Hematopoietic multipotent progenitor cell treated with erythropoietin and hydrocortisone succinate and interleukin-3 and kit ligand, for 17 days (in vitro differentiated cells): ENCODE results near the gene GHR.
"Not testable (repeated sequence)": the region's sequence is repeated elsewhere in the genome, so short reads cannot be mapped to it uniquely, and the experiment has no call there.

Experiments used
- DNase-seq: peaks from one replicate; pipeline ENCODE4 v3.0.0-alpha.2; 2015; ENCODE audit warnings: low spot score

Gene GHR

DNA sequence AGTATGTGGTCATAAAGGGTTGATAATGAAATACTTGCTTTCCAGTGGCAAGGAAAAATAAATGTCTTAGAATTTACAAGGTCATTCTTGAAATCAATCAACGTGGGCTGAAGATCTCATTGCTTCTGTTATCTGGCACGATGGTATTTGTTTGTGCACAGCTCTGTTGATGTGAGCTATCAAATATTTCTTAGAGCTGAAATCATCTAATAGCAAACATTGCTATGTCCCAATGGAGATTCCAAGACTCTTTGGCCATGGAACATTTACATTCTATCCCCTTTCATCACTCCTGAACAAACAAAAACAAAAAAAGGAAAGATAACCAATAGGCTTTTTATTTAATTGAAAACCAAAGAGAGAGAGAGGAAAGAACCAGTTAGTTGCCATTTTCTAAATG lies 221.9 kb downstream of the GHR start:
- no peak for DNase-seq

DNA sequence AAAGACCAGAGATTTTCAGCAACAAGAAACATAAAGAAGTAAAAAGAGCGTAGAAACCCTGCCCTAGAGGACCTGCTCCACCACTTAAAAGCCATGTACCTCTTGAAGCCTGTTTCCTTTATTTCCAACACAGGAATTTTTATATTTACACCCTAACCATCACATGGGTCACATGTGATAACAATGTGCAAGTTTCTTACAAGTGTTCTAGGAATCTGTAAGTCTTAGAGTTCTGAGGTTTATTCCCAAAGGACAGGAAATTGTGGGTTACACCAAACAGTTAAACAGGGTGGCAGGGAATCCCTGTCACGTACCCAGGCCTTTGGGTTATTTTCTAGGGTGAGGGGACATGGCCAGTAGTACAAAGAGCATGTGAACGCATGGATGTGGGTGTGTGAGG lies 224.8 kb downstream of the GHR start:
- no peak for DNase-seq

DNA sequence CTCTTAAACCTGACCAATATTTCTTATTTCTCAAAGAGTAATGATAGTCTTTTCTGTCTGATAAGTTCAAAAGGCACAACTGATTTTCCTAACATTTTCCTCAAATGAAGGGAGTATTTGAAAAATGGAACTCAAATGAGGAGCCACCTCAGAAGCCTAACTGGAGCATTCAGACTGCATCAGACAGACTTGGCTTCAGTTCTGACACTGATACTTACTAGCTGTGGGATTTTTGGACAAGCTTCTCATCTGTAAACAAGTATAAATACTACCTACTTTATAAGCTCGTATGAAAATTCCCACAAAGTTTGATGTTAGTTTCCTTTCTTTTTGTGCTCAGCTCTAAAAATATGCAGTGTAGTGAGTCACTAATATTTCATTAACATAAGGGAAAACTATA lies 225.7 kb downstream of the GHR start:
- no peak for DNase-seq

DNA sequence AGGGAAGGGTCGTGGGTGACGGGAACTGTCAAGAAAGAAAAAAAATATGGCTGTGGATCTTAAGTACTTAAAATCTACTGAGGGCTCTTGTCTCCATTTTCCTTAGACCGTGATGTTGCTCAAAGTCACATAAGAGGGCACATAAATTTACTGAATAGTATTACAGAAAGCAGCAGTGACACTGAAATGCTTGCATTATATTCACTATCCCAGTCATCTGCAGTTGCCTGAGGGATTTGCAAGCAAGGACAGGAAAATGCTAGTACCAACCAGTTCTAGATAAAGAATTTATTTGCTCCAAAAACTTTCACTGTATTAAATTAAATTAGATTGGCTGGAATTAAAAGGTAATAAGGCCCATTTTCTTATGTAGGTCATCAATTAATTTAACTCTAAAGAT lies 226.8 kb downstream of the GHR start:
- DNase-seq, result no peak

DNA sequence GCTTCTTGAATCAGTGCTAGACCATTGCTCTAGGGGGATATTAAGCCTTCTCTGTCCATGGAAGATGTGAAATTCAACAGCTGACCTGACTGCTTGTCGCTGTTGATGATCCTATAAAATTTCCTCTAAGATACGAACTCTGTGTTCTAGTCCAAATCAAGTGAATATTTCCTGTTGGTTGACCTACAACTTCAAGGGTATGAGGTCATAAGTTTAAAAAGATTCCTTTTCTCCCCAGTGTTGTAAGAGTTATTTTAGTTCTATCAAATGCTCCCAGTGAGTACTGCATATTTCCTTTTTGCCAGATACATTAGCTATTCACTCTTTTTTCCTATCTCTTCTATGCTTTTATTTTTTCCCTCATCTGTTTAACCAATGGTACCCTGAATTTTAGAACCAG lies 230.5 kb downstream of the GHR start:
- DNase-seq, result no peak

GRCh38 chr5:42654645-42655044 lies 231.4 kb downstream of the GHR start:
- no peak for DNase-seq

- DNase-seq, result no peak
These were observed 232.9 kb downstream of the GHR start for GRCh38 chr5:42655982-42656650.

DNA sequence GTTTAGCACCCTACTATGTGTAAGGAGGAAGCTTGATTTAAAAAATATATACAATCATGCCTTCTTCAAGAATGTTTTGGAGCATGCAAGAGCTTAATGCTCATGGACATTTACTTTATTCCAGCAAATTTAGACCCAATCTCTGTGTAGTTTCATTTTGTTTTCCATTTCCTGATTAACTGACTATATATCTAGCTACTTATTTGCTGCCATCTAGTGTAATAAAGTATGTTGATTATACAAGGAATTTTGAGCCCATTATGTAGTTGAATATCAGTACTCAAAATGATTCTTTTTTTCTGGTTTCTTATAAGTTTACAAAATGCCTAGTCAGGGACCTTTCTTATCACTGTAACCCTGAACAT lies 233.4 kb downstream of the GHR start:
- no peak for DNase-seq

DNA sequence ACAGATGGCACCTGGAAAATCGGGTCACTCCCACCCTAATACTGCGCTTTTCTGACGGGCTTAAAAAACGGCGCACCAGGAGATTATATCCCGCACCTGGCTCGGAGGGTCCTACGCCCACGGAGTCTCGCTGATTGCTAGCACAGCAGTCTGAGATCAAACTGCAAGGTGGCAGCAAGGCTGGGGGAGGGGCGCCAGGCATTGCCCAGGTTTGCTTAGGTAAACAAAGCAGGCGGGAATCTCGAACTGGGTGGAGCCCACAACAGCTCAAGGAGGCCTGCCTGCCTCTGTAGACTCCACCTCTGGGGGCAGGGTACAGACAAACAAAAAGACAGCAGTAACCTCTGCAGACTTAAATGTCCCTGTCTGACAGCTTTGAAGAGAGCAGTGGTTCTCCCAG lies 236.6 kb downstream of the GHR start:
- not testable (repeated sequence) for DNase-seq

GRCh38 chr5:42665857-42666256 lies 242.6 kb downstream of the GHR start:
- DNase-seq, result no peak

DNA sequence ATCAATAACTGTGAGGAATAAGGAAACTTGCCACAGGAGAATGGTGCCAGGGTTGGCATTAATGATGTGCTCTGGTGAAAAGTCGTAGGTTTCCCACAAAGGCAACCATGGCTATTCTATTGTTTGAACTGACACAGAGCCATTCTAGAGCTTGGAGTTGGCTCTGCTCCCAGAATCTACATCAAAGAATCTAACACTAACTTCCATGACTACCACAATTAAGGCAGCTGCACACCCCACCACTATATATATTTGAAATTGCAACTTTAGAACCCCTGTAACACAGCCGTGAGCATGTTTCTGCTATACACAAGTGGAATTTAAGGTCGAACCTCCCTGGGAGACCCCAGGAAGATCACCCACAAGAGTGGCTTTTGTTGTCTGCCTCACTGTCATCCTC lies 243.6 kb downstream of the GHR start:
- no peak for DNase-seq

DNA sequence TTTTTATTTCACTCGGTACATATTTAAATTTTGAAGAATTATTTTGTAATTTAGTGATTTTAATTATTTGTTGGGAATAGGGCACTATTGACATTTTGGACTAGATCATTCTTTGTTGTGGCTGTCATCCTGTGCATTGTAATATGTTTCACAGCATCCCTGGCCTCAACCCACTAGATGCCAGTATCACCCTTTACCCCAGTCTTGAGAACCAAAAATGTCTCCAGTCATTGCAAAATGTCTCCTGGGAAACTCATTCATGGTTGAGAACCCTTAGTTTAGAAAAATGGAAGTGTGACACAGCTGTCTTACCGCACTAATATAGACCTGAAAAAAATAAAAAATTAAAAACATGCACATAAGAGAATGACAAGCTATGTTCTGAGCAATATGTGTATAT lies 245.0 kb downstream of the GHR start:
- DNase-seq, result no peak

GRCh38 chr5:42672925-42673324 lies 249.7 kb downstream of the GHR start:
- DNase-seq, result no peak

- DNase-seq, result no peak
These were observed 252.4 kb downstream of the GHR start for GRCh38 chr5:42675602-42676001.

- no peak for DNase-seq
These were observed 253.1 kb downstream of the GHR start for GRCh38 chr5:42676362-42676761.

GRCh38 chr5:42677156-42677842 lies 254.1 kb downstream of the GHR start:
- DNase-seq, result no peak

DNA sequence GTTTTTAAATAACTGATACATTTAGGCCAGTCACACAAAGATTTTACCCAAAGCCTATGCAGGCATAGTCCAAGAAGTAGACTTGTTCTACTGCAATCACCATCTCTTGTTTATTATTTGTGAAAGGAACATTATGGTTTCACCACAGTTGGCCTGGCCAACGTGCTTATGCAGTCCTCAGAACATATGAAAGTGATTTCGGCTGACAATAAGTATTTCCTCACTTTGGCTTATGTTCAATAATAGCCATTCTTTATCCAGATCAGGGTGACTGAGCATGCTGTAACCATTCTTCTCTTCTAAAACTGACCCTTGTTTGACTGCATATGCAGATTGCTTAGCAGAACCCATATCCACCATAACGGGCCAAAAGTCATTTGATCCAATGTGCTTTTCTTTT lies 256.8 kb downstream of the GHR start:
- no peak for DNase-seq

- not testable (repeated sequence) for DNase-seq
These were observed 261.8 kb downstream of the GHR start for GRCh38 chr5:42685078-42685477.

DNA sequence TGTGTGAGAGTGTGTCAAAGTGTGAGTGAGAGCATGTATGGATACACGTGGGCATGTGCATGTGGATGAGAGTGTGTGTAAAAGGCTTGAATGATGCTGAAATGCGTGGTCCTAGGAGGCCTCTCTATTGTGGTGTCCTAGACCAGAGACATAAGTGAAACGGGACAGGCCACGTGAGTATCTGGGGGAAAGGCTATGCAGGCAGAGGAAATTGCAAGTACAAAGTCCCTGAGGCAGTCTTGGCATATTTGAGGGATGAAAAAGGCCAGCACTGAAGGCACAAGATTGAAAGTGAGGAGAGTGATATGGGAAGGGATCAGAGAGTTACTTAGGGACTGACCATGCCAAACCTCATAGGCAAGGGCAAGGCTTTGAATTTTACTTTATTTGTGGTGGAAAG lies 266.2 kb downstream of the GHR start:
- DNase-seq, result no peak

DNA sequence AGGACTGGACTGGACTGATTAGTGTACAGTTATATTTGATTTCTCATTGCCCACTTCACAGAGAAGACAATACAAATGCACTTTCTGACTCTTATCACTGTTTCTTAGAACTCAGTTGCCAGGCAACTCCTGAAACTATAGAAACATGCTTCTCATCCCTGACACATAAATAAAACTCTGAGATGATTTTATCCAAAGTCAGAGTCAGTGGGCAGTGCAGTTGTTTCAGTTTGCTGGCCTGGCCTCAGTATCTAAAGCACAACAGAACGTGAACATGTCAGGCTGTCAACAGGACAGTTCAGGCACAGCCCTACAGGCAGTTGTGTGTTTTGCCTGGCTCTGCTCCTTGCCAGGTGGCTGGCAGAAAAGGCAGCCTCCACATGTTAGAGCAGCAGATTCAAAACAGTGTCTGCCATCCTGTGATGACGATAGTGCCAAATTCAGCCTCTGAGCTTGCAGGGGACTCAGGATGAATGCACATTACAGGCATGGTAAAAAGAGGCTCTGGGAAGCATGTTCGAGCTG lies 268.2 kb downstream of the GHR start:
- DNase-seq, result no peak

DNA sequence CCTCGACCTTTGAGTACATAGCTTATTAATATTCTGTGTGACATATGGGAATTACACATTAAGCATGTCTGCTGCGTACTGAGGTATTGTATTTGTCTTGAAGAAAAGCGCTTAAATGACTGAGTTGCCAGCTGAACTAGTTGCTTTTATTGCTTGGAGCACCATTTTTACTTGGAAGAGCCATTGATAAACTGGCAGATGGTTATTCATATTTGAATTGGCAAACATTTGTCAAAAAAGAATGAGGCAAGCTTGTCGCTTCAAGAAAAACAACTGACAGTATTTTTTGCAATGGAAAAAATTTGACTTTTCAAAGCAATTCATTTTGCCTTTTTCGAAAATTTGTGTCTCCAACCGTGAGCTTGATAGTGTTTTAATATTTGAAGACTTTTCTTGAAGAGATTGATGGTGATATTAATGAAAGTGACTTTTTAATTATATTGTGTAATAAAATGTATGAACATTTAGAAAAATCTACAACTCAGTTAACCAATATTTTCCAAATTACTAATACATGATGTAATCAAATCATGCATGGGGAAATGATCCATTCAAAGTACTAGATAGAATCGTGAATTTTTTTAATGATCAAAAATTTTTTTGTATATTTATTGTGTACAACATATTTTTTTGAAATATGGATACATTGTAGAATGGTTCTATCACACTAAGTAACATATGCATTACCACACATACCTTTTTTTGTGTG lies 278.3 kb downstream of the GHR start:
- no peak for DNase-seq

DNA sequence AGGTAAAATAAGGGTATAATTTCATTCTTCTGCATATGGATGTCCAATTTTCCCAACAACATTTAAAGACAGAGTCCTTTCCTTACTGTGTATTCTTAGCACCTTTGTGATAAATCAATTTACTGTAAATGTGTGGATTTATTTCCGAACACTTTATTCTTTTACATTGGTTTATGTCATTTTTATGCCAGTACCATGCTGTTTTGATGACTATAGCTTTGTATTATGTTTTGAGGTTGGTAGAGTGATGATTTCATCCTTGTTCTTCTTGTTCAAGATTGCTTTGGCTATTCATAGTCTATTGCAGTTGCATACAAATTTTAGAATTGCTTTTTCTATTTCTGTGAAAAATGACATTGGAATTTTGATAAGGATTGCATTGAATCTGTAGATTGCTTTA lies 280.0 kb downstream of the GHR start:
- DNase-seq, result no peak

- DNase-seq, result no peak
These were observed 292.5 kb downstream of the GHR start for GRCh38 chr5:42715785-42716184.
